Measurements from ENCODE around the gene PSMF1.

Gene PSMF1

DNA sequence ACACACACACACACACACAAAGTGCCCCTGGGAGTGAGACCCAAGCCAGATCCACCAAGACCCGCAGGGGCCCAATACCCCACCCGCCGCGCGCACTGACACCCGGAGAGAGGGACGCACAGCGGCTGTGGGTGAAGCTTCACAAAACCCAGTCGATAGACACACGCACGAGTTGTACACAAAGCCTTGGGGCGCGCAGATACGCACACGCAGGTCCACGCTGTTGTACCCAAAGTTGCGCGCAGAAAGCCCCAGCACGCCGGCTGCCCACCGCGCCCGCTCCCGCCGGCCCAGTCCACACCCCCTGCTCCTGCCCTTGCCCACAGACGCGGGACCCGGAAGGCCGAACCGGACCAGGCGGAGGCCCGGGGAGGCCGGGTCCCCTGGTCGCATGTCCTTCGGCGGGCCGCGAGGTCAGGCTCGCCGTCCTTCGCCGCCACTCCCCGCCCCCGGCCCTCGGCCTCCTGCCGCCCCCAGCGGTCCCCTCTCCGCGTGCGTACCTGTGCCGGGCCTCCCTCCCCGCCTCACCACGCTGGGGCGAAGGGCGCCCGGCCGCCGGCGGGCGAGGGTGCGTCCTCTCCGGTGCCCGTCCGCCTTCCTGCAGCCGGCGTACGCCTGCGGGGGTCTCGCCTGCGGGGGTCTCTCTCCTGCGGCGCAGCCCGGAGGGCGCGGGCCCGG, 66.4 kb downstream of the PSMF1 start, which contains the start of gene TMEM74B:
Gene TMEM74B (minus strand): TSS at position 344 of the 678 bp plus-strand sequence. CDS start 1,180 bp downstream, outside the sequence.
- H3K4me3 ChIP-seq (ENCODE audit: low read depth, low read length), result no peak within 1 kb of the TSS
- no peak for DNase-seq (ENCODE audit: low read depth)
- TF ChIP-seq, protein P1, sequence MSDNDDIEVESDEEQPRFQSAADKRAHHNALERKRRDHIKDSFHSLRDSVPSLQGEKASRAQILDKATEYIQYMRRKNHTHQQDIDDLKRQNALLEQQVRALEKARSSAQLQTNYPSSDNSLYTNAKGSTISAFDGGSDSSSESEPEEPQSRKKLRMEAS (IDR thresholded peaks at IDR 0.05; ENCODE audit: low read depth, low read length), result no peak
- TF ChIP-seq MYC (IDR thresholded peaks at IDR 0.05; ENCODE audit: low read depth, low read length) (no peak), POLR2A (IDR thresholded peaks at IDR 0.05; ENCODE audit: extremely low read depth, insufficient read length) (no peak)
- TF ChIP-seq, protein P2, sequence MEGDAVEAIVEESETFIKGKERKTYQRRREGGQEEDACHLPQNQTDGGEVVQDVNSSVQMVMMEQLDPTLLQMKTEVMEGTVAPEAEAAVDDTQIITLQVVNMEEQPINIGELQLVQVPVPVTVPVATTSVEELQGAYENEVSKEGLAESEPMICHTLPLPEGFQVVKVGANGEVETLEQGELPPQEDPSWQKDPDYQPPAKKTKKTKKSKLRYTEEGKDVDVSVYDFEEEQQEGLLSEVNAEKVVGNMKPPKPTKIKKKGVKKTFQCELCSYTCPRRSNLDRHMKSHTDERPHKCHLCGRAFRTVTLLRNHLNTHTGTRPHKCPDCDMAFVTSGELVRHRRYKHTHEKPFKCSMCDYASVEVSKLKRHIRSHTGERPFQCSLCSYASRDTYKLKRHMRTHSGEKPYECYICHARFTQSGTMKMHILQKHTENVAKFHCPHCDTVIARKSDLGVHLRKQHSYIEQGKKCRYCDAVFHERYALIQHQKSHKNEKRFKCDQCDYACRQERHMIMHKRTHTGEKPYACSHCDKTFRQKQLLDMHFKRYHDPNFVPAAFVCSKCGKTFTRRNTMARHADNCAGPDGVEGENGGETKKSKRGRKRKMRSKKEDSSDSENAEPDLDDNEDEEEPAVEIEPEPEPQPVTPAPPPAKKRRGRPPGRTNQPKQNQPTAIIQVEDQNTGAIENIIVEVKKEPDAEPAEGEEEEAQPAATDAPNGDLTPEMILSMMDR (IDR thresholded peaks at IDR 0.05; ENCODE audit: low read depth, low read length), result no peak

DNA sequence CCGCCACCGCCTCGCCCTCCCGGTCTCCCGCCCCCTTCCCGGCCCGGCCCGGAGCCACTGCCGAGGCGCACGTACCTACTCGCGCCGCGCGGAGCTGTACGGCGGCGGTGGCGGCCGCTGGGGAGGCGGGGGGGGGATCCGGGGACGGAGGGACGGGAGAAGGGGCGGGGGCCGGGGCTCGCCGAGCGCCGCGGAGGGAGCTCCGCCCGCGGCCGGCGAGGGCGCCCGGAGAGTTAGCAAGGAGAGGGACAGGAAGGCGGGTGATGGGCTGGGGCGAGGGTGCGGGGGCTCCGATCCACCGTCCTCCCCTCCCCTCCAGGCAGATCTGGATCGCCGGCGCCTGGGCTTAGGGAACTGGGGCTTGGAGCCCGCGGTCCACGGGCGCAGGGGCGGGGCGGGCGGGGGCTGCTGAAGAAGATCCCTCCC, 66.9 kb downstream of the PSMF1 start:
- DNase-seq (ENCODE audit: low read depth), result no peak
- TF ChIP-seq, protein P2 (IDR thresholded peaks at IDR 0.05; ENCODE audit: low read depth, low read length), result no peak
- TF ChIP-seq MYC (IDR thresholded peaks at IDR 0.05; ENCODE audit: low read depth, low read length) (no peak), POLR2A (IDR thresholded peaks at IDR 0.05; ENCODE audit: extremely low read depth, insufficient read length) (no peak)
- TF ChIP-seq, protein P1 (IDR thresholded peaks at IDR 0.05; ENCODE audit: low read depth, low read length), result no peak
- H3K4me3 ChIP-seq (ENCODE audit: low read depth, low read length), result no peak overlapping the region

DNA sequence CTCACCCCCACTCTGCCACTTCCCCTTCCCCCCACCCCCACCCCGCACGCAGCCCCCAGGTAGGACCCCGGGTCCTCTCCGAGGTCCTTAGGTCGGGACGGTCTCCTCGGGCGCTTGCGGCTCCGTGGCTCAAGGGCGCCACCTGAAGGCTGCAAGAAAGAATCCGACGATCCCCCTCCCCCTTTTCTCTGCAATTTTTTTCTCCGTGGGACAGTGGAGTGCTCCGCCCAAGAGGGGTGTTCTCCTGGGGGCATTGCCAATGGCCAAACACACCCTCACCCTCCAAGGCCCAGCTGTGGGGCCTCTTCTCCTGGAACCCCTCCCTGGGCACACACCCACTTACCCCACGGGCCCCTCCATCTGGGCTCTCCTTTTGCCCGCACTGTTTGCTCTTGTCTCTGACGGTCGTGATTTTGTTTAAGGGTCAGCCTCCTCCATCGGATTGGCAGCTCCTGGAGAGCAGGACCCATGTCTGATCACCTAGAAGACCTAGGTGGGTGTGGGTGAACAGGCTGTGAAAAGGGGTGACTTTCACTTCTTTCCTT, 67.5 kb downstream of the PSMF1 start:
- TF ChIP-seq, protein P1 (IDR thresholded peaks at IDR 0.05; ENCODE audit: low read depth, low read length), result no peak
- TF ChIP-seq, protein P2 (IDR thresholded peaks at IDR 0.05; ENCODE audit: low read depth, low read length), result peak; percentile 78
- DNase-seq (ENCODE audit: low read depth), result peak; percentile 70
- no peak overlapping the region for H3K4me3 ChIP-seq (ENCODE audit: low read depth, low read length)

DNA sequence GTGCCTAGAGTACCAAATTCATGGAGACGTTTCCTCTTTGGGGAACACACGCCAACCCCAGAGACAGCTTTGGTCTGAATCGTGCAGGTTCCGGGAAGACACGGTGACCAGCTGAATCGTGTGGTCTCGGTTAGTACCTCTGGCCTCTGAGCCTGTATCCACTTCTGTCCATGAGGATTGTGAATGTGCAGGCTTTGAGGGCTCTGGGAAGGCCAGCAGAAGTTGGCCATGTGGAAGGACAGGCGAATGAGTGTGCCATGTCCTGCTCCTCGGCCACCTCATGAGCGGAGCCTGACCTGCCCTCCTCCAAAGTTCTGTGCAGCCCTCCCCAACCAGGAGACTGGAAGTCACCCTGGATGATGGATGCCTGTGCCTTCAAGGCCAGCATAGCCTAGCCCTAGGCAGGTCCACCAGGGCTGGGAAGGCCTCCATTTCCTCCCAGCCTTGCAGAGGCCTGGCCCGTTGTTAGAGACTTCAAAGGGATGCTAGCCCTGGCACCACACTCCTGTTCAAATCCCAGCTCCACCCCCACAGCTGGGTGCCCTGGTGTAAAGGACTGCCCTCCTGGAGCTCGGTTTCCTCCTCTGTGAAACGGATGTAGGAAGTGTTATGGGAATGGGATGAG, 68.1 kb downstream of the PSMF1 start:
- DNase-seq (ENCODE audit: low read depth), result no peak
- TF ChIP-seq, protein P1 (IDR thresholded peaks at IDR 0.05; ENCODE audit: low read depth, low read length), result no peak
- TF ChIP-seq POLR2A (IDR thresholded peaks at IDR 0.05; ENCODE audit: extremely low read depth, insufficient read length), result no peak
- TF ChIP-seq MYC (IDR thresholded peaks at IDR 0.05; ENCODE audit: low read depth, low read length), result no peak
- TF ChIP-seq, protein P2 (IDR thresholded peaks at IDR 0.05; ENCODE audit: low read depth, low read length), result no peak
- no peak overlapping the region for H3K4me3 ChIP-seq (ENCODE audit: low read depth, low read length)

DNA sequence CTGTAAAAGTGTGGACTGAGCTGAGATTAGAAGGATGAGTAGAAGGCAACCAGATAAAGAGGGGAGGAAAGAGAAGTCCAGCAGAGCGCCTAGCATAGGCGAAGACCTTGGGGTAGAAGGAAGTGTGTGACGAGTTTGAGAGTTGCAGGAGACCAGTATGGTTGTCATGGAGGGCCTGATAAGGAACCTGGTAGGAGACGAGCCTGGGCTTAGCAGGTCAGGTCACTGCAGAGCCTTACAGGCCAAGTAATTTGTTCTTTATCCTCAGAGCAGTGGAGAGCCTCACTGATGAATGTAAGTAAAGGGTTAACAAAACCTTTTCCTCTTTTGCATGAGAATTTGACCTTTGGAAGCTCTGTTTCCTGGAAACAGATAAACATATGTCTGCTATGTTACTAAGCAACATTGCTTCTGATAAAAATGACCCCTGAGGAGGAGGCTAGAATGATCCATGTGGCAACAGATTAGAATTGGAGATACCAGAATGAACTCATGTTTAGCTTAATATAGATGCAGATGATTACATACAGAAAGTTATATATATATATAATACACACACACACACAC, 69.3 kb downstream of the PSMF1 start:
- no peak overlapping the region for H3K4me3 ChIP-seq (ENCODE audit: low read depth, low read length)
- TF ChIP-seq, protein P1 (IDR thresholded peaks at IDR 0.05; ENCODE audit: low read depth, low read length), result no peak
- TF ChIP-seq MYC (IDR thresholded peaks at IDR 0.05; ENCODE audit: low read depth, low read length), result no peak
- no peak for TF ChIP-seq POLR2A (IDR thresholded peaks at IDR 0.05; ENCODE audit: extremely low read depth, insufficient read length)
- TF ChIP-seq, protein P2 (IDR thresholded peaks at IDR 0.05; ENCODE audit: low read depth, low read length), result no peak
- DNase-seq (ENCODE audit: low read depth), result no peak
